ENCODE measurements around the gene RYR2.

RYR2 gene

GRCh38 chr1:237181743-237182317, 139.8 kb downstream of the RYR2 start:
- H3K27ac ChIP-seq (ENCODE audit: low read length) = no peak overlapping the region
- no peaks in the 10 kb centered on the region for H3K27me3 ChIP-seq (ENCODE audit: insufficient read depth, low read length)
- H3K36me3 ChIP-seq (ENCODE audit: insufficient read depth, low read depth, low read length) = no peaks in the 10 kb centered on the region
- H3K4me1 ChIP-seq (ENCODE audit: insufficient read depth, low read length) = peaks cover 16% of the 10 kb centered on the region
- no peaks in the 10 kb centered on the region for H3K9me3 ChIP-seq (ENCODE audit: insufficient read depth, low read depth, low read length)
- H3K4me3 ChIP-seq (ENCODE audit: low read length) = no peak overlapping the region
- no peak overlapping the region for H3K9ac ChIP-seq (ENCODE audit: low read depth, low read length)

- no peak overlapping the region for H3K9ac ChIP-seq (ENCODE audit: low read depth, low read length)
- H3K27me3 ChIP-seq (ENCODE audit: insufficient read depth, low read length) = no peaks in the 10 kb centered on the region
- peaks cover 16% of the 10 kb centered on the region for H3K4me1 ChIP-seq (ENCODE audit: insufficient read depth, low read length)
- H3K4me3 ChIP-seq (ENCODE audit: low read length) = no peak overlapping the region
- H3K27ac ChIP-seq (ENCODE audit: low read length) = no peak overlapping the region
- H3K9me3 ChIP-seq (ENCODE audit: insufficient read depth, low read depth, low read length) = no peaks in the 10 kb centered on the region
- no peaks in the 10 kb centered on the region for H3K36me3 ChIP-seq (ENCODE audit: insufficient read depth, low read depth, low read length)
Observed at GRCh38 chr1:237183963-237184540, 142.1 kb downstream of the RYR2 start.

- Histone ChIP-seq H3K9ac (ENCODE audit: low read depth, low read length) (no peak overlapping the region), H3K4me1 (ENCODE audit: insufficient read depth, low read length) (peaks cover 16% of the 10 kb centered on the region), H3K27me3 (ENCODE audit: insufficient read depth, low read length) (no peaks in the 10 kb centered on the region), H3K36me3 (ENCODE audit: insufficient read depth, low read depth, low read length) (no peaks in the 10 kb centered on the region), H3K9me3 (ENCODE audit: insufficient read depth, low read depth, low read length) (no peaks in the 10 kb centered on the region), H3K4me3 (ENCODE audit: low read length) (no peak overlapping the region), H3K27ac (ENCODE audit: low read length) (no peak overlapping the region)
Observed at GRCh38 chr1:237186675-237187074, 144.7 kb downstream of the RYR2 start.

- Histone ChIP-seq H3K36me3 (ENCODE audit: insufficient read depth, low read depth, low read length) (no peaks in the 10 kb centered on the region), H3K4me3 (ENCODE audit: low read length) (no peak overlapping the region), H3K27me3 (ENCODE audit: insufficient read depth, low read length) (no peaks in the 10 kb centered on the region), H3K27ac (ENCODE audit: low read length) (no peak overlapping the region), H3K4me1 (ENCODE audit: insufficient read depth, low read length) (peaks cover 14% of the 10 kb centered on the region), H3K9ac (ENCODE audit: low read depth, low read length) (no peak overlapping the region), H3K9me3 (ENCODE audit: insufficient read depth, low read depth, low read length) (no peaks in the 10 kb centered on the region)
Observed at GRCh38 chr1:237187842-237188241, 145.9 kb downstream of the RYR2 start.

GRCh38 chr1:237191403-237191802, 149.4 kb downstream of the RYR2 start:
- no peak overlapping the region for H3K4me3 ChIP-seq (ENCODE audit: low read length)
- H3K27ac ChIP-seq (ENCODE audit: low read length) = no peak overlapping the region
- H3K36me3 ChIP-seq (ENCODE audit: insufficient read depth, low read depth, low read length) = no peaks in the 10 kb centered on the region
- no peaks in the 10 kb centered on the region for H3K27me3 ChIP-seq (ENCODE audit: insufficient read depth, low read length)
- peaks cover 2% of the 10 kb centered on the region; the same call in 1 of the 2 replicates for H3K4me1 ChIP-seq (ENCODE audit: insufficient read depth, low read length)
- no peak overlapping the region for H3K9ac ChIP-seq (ENCODE audit: low read depth, low read length)
- H3K9me3 ChIP-seq (ENCODE audit: insufficient read depth, low read depth, low read length) = no peaks in the 10 kb centered on the region

- H3K27ac ChIP-seq (ENCODE audit: low read length) = no peak overlapping the region
- H3K4me3 ChIP-seq (ENCODE audit: low read length) = no peak overlapping the region
- H3K27me3 ChIP-seq (ENCODE audit: insufficient read depth, low read length) = no peaks in the 10 kb centered on the region
- H3K9me3 ChIP-seq (ENCODE audit: insufficient read depth, low read depth, low read length) = no peaks in the 10 kb centered on the region
- H3K36me3 ChIP-seq (ENCODE audit: insufficient read depth, low read depth, low read length) = no peaks in the 10 kb centered on the region
- no peak overlapping the region for H3K9ac ChIP-seq (ENCODE audit: low read depth, low read length)
- H3K4me1 ChIP-seq (ENCODE audit: insufficient read depth, low read length) = peaks cover 4% of the 10 kb centered on the region; the same call in 1 of the 2 replicates
Observed at GRCh38 chr1:237197470-237198425, 155.8 kb downstream of the RYR2 start.

- Histone ChIP-seq H3K9me3 (ENCODE audit: insufficient read depth, low read depth, low read length) (no peaks in the 10 kb centered on the region), H3K27me3 (ENCODE audit: insufficient read depth, low read length) (no peaks in the 10 kb centered on the region), H3K9ac (ENCODE audit: low read depth, low read length) (no peak overlapping the region), H3K4me1 (ENCODE audit: insufficient read depth, low read length) (peaks cover 4% of the 10 kb centered on the region; the same call in 1 of the 2 replicates), H3K36me3 (ENCODE audit: insufficient read depth, low read depth, low read length) (no peaks in the 10 kb centered on the region), H3K4me3 (ENCODE audit: low read length) (no peak overlapping the region), H3K27ac (ENCODE audit: low read length) (no peak overlapping the region)
Observed at GRCh38 chr1:237199026-237199425, 157.0 kb downstream of the RYR2 start.

- Histone ChIP-seq H3K27me3 (ENCODE audit: insufficient read depth, low read length) (no peaks in the 10 kb centered on the region), H3K9me3 (ENCODE audit: insufficient read depth, low read depth, low read length) (no peaks in the 10 kb centered on the region), H3K4me3 (ENCODE audit: low read length) (no peak overlapping the region), H3K9ac (ENCODE audit: low read depth, low read length) (no peak overlapping the region), H3K27ac (ENCODE audit: low read length) (no peak overlapping the region), H3K4me1 (ENCODE audit: insufficient read depth, low read length) (peaks cover 4% of the 10 kb centered on the region; the same call in 1 of the 2 replicates), H3K36me3 (ENCODE audit: insufficient read depth, low read depth, low read length) (no peaks in the 10 kb centered on the region)
Observed at GRCh38 chr1:237201155-237201554, 159.2 kb downstream of the RYR2 start.

- Histone ChIP-seq H3K9ac (ENCODE audit: low read depth, low read length) (no peak overlapping the region), H3K4me3 (ENCODE audit: low read length) (no peak overlapping the region), H3K4me1 (ENCODE audit: insufficient read depth, low read length) (no peaks in the 10 kb centered on the region), H3K36me3 (ENCODE audit: insufficient read depth, low read depth, low read length) (no peaks in the 10 kb centered on the region), H3K27ac (ENCODE audit: low read length) (no peak overlapping the region), H3K9me3 (ENCODE audit: insufficient read depth, low read depth, low read length) (no peaks in the 10 kb centered on the region), H3K27me3 (ENCODE audit: insufficient read depth, low read length) (no peaks in the 10 kb centered on the region)
Observed at GRCh38 chr1:237204841-237205240, 162.9 kb downstream of the RYR2 start.

- no peak overlapping the region for H3K4me3 ChIP-seq (ENCODE audit: low read length)
- no peaks in the 10 kb centered on the region for H3K9me3 ChIP-seq (ENCODE audit: insufficient read depth, low read depth, low read length)
- H3K27me3 ChIP-seq (ENCODE audit: insufficient read depth, low read length) = no peaks in the 10 kb centered on the region
- H3K9ac ChIP-seq (ENCODE audit: low read depth, low read length) = no peak overlapping the region
- H3K27ac ChIP-seq (ENCODE audit: low read length) = no peak overlapping the region
- H3K4me1 ChIP-seq (ENCODE audit: insufficient read depth, low read length) = no peaks in the 10 kb centered on the region
- H3K36me3 ChIP-seq (ENCODE audit: insufficient read depth, low read depth, low read length) = no peaks in the 10 kb centered on the region
Observed at GRCh38 chr1:237205400-237206064, 163.5 kb downstream of the RYR2 start.

GRCh38 chr1:237206065-237206414, 164.1 kb downstream of the RYR2 start:
- H3K36me3 ChIP-seq (ENCODE audit: insufficient read depth, low read depth, low read length) = no peaks in the 10 kb centered on the region
- no peaks in the 10 kb centered on the region for H3K4me1 ChIP-seq (ENCODE audit: insufficient read depth, low read length)
- H3K4me3 ChIP-seq (ENCODE audit: low read length) = no peak overlapping the region
- no peak overlapping the region for H3K9ac ChIP-seq (ENCODE audit: low read depth, low read length)
- no peaks in the 10 kb centered on the region for H3K27me3 ChIP-seq (ENCODE audit: insufficient read depth, low read length)
- no peak overlapping the region for H3K27ac ChIP-seq (ENCODE audit: low read length)
- no peaks in the 10 kb centered on the region for H3K9me3 ChIP-seq (ENCODE audit: insufficient read depth, low read depth, low read length)
